Activated T-cell treated with anti-CD3 and anti-CD28 coated beads, Interleukin-2, amount 50 U/mL, for 4 hours (primary cell): ENCODE measurements around the gene AFF4. TPM values are rescaled to one million over a fixed set of nuclear protein-coding genes. Genes with fewer than 3 reads are reported as not detected.

Source experiments
- ATAC-seq, 2 donors: fragments of 200-7000 bp; cut with Tn5 transposase; one replicate each; pipeline ENCODE4 v1.10.0; 2021
- DNase-seq: peaks from one replicate; pipeline ENCODE4 v3.0.0-alpha.2; 2020
- H3K27me3 Mint-ChIP-seq: one replicate; pipeline ENCODE4 v1.8.0; 2021; ENCODE audit warnings: low read depth, mixed read lengths
- H3K36me3 Mint-ChIP-seq: one replicate; pipeline ENCODE4 v1.8.0; 2022; ENCODE audit warnings: mixed read lengths; ENCODE audit not compliant: insufficient read depth
- H3K4me1 Mint-ChIP-seq: one replicate; pipeline ENCODE4 v1.8.0; 2021; ENCODE audit warnings: low read depth, mixed read lengths
- H3K4me3 Mint-ChIP-seq: one replicate; pipeline ENCODE4 v1.8.0; 2021; ENCODE audit warnings: mild to moderate bottlenecking, moderate library complexity, mixed read lengths
- H3K9me3 Mint-ChIP-seq: one replicate; pipeline ENCODE4 v1.8.0; 2021; ENCODE audit warnings: mixed read lengths
- total RNA-seq, 3 donors: library from RNA; stranded (reverse); gene quantifications; one replicate each; pipeline ENCODE4 v1.2.1, GENCODE V29; 2021

The AFF4 gene
- total RNA-seq, 3 donors from 2014 or later, result 27.5 to 31.7 (median 30.4) TPM

DNA sequence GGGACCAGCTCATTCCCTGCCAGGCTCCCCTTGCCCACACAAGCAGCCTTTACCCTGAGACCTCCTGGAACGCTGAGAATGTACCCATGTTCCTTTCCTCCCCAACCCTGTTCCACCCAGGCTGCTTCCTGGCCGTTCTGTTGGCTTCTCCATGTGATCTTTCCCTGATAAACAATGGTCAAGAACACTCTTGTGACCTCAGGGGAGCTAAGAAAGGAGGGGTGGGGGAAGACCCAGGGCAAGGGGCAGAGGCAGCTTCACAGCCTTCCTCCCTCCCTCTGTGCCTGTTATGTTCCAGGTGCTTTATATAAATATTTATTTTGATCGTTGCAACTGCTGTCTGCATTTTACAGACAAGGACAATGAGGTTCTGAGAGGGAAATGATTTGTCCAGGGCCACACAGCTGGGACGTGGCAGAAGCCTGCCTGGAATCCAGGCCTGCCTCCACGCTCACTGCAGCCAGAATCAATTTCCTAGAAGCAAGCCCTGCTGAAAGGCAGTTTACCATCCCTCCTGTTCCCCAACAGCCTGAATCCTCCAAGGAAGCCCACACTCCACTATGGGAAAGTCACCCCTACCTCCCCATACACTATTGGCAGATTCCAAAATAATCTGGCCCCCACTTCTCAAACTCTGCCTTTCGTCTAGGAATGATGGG is 136.9 kb downstream of the AFF4 start:
- DNase-seq, result no peak
- ATAC-seq, result no peak
- peak overlapping the region; percentile 4 for H3K4me3 Mint-ChIP-seq
- H3K9me3 Mint-ChIP-seq, result no peaks in the 10 kb centered on the region
- H3K4me1 Mint-ChIP-seq, result peaks cover 10% of the 10 kb centered on the region
- no peaks in the 10 kb centered on the region for H3K36me3 Mint-ChIP-seq
- peaks cover 62% of the 10 kb centered on the region for H3K27me3 Mint-ChIP-seq

DNA sequence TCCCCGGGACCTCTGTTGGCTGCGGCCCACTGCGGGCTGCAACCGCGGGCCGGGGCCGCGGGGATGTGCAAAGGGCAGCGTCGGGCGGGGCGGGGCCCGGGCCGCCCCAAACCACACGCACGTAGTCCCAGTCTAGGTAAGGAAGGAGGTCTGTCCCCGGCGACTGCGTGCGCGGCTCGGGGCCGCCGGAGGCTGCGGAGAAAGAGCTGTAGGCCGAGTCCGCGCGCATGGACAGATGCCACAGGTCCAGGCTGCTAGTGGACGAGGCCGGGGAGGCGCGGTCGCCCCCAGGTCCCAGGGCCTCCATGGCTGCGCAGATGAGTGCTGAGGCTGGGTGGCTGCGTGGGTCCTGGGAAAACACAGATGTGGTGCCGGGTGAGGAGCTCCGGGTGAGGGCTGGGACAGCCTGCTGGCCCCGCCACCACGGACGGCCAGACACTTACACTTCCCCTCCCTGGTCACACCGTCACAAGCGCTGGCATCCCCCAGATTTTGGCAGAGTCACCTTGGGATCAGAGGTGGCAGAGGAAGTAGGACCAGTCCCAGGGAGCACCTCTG is 137.5 kb downstream of the AFF4 start:
- no peak overlapping the region for H3K4me3 Mint-ChIP-seq
- no peaks in the 10 kb centered on the region for H3K9me3 Mint-ChIP-seq
- no peaks in the 10 kb centered on the region for H3K36me3 Mint-ChIP-seq
- no peak for DNase-seq
- ATAC-seq, result peak; percentile 26 to 33
- peaks cover 6% of the 10 kb centered on the region for H3K4me1 Mint-ChIP-seq
- peaks cover 56% of the 10 kb centered on the region for H3K27me3 Mint-ChIP-seq

Other genes with a start within 250 kb of the AFF4 start
- 10 to 100 TPM in 2 of 3 donors, 1 to 10 TPM in 1; 9.4 to 12.9 (median 10.3) TPM for gene KIF3A, start 226.1 kb downstream of the AFF4 start, total RNA-seq
- 1 to 10 TPM; 5.2 to 7.7 (median 7.4) TPM for gene CCNI2, start 216.2 kb downstream of the AFF4 start, total RNA-seq
- 10 to 100 TPM; 12.8 to 18.2 (median 13.7) TPM for gene SEPTIN8, start 186.4 kb downstream of the AFF4 start, total RNA-seq
- gene SOWAHA, start 150.3 kb downstream of the AFF4 start, total RNA-seq, result under 1 TPM in 1 of 3 donors, not detected in 2; 0.05 TPM
- gene SHROOM1, start 133.0 kb downstream of the AFF4 start, total RNA-seq, result 1 to 10 TPM in 1 of 3 donors, under 1 TPM in 2; 0.79 to 1.4 (median 0.83) TPM
- under 1 TPM; 0.27 to 0.89 (median 0.32) TPM for gene GDF9, start 97.2 kb downstream of the AFF4 start, total RNA-seq
- gene UQCRQ, start 97.0 kb downstream of the AFF4 start, total RNA-seq, result 100 to 1,000 TPM; 475 to 549 (median 490) TPM
- gene LEAP2, start 90.0 kb downstream of the AFF4 start, total RNA-seq, result 1 to 10 TPM; 1.9 to 2.1 (median 1.9) TPM
- gene ZCCHC10, start 62.9 kb upstream of the AFF4 start, total RNA-seq, result 10 to 100 TPM; 29.2 to 33.9 (median 31.7) TPM
- 100 to 1,000 TPM; 258 to 302 (median 277) TPM for gene HSPA4, start 88.4 kb upstream of the AFF4 start, total RNA-seq